CD4-positive, alpha-beta T cell (primary cell): ENCODE measurements around the gene FCRL6. TPM values are rescaled to one million over a fixed set of nuclear protein-coding genes. Genes with fewer than 3 reads are reported as not detected.

Experiments
- ATAC-seq: fragments of 200-7000 bp; cut with Tn5 transposase; one replicate; pipeline ENCODE4 v1.10.0; 2022; ENCODE audit warnings: mild to moderate bottlenecking; ENCODE audit not compliant: poor library complexity
- CTCF ChIA-PET: fragments of 350-600 bp; sonication (Branson Sonifier 250); formaldehyde crosslinking; loops from one replicate; lab custom pipeline; 2021; ENCODE audit warnings: antibody characterized with exemption, inconsistent platforms; lab: Charles Lee
- POLR2A ChIA-PET: fragments of 350-600 bp; sonication (Branson Sonifier 250); formaldehyde crosslinking; loops from one replicate; lab custom pipeline; 2021; ENCODE audit warnings: antibody characterized with exemption, inconsistent platforms; lab: Charles Lee
- DNase-seq, 14 experiments: peaks; one replicate each; pipeline ENCODE4 v3.0.0-alpha.2; 2013 to 2020; ENCODE audit warnings: mixed read lengths in 2 of 14
- H3K27ac ChIP-seq, 2 donors: one replicate each; pipeline versions ENCODE4 v1.5.1 to v1.7.0; 2013; ENCODE audit warnings: low read length in 2 of 2, low read depth in 1 of 2, mild to moderate bottlenecking in 1 of 2
- H3K27me3 ChIP-seq, 2 experiments: 1 replicate in 1 of 2; 2 replicates in 1 of 2; pipeline versions ENCODE4 v1.6.1 to v1.7.0; 2013; ENCODE audit warnings: low read length in 2 of 2, control low read depth in 1 of 2, mild to moderate bottlenecking in 1 of 2, moderate library complexity in 1 of 2; ENCODE audit not compliant: insufficient read depth in 2 of 2, control insufficient read depth in 1 of 2
- H3K36me3 ChIP-seq: one replicate; pipeline ENCODE4 v1.6.1; 2013; ENCODE audit warnings: low read length, control low read depth; ENCODE audit not compliant: insufficient read depth
- H3K4me1 ChIP-seq: one replicate; pipeline ENCODE4 v1.6.1; 2013; ENCODE audit warnings: low read length, control low read depth; ENCODE audit not compliant: insufficient read depth
- H3K4me3 ChIP-seq: one replicate; pipeline ENCODE4 v1.5.1; 2013; ENCODE audit warnings: mild to moderate bottlenecking, low read length, moderate library complexity
- H3K9me3 ChIP-seq, 2 experiments: 1 replicate in 1 of 2; 2 replicates in 1 of 2; pipeline versions ENCODE4 v1.6.1 to v1.7.0; 2013; ENCODE audit warnings: low read length in 2 of 2, mild to moderate bottlenecking in 2 of 2, control low read depth in 1 of 2, moderate library complexity in 1 of 2; ENCODE audit not compliant: control insufficient read depth in 1 of 2, insufficient read depth in 1 of 2
- H3K27ac Mint-ChIP-seq: one replicate; pipeline ENCODE4 v1.8.0; 2020; ENCODE audit warnings: mixed read lengths
- H3K27me3 Mint-ChIP-seq: one replicate; pipeline ENCODE4 v1.8.0; 2021; ENCODE audit warnings: mixed read lengths
- H3K36me3 Mint-ChIP-seq: one replicate; pipeline ENCODE4 v1.8.0; 2021; ENCODE audit warnings: low read depth, mixed read lengths
- H3K4me1 Mint-ChIP-seq: one replicate; pipeline ENCODE4 v1.8.0; 2021; ENCODE audit warnings: low read depth, mixed read lengths
- H3K4me3 Mint-ChIP-seq: one replicate; pipeline ENCODE4 v1.8.0; 2020; ENCODE audit warnings: mild to moderate bottlenecking, mixed read lengths
- H3K9me3 Mint-ChIP-seq: one replicate; pipeline ENCODE4 v1.8.0; 2020; ENCODE audit warnings: mixed read lengths
- intact Hi-C, 2 experiments: fragments of 100-400 bp; cut with DNase I in 1 of 2; cut with micrococcal nuclease in 1 of 2; formaldehyde crosslinking; loops; one replicate each; pipeline versions ENCODE4 v1.15.1 to v1.9.0; 2023 to 2025; cut with DNase I, micrococcal nuclease
- total RNA-seq, 174 experiments: library from RNA in 2 of 174; stranded (reverse) in 2 of 174; gene quantifications; one replicate each; pipeline ENCODE4 v1.2.3 and lab custom pipeline; 2021 to 2026
- TF ChIP-seq, protein P1 (sequence below): fragments of 200-600 bp; IDR thresholded peaks from one replicate; pipeline ENCODE4 v1.8.0; 2022; ENCODE audit warnings: antibody characterized with exemption, mild to moderate bottlenecking

Gene FCRL6
- total RNA-seq, 2 experiments from 2014 or later, result 0.28 to 0.52 TPM

- intact Hi-C loops, result loop anchor here in 1 of 2 experiments (2.0 to 10.0 kb wide), 3 partner anchors 75 to 1627 kb away; partner anchors contain the start of gene IGSF9
- no peaks in the 10 kb centered on the region for H3K9me3 Mint-ChIP-seq
- Histone ChIP-seq H3K36me3 (no peaks in the 10 kb centered on the region), H3K4me3 (no peak overlapping the region), H3K9me3 (no peaks in the 10 kb centered on the region), H3K27me3 (no peaks in the 10 kb centered on the region), H3K4me1 (peaks cover 20% of the 10 kb centered on the region), H3K27ac (no peak overlapping the region)
- CTCF ChIA-PET, result interaction anchor here (1.7 kb wide), 1 partner anchor 12 kb away, joined by 7 read pairs; no protein-coding TSS in a partner anchor
- H3K4me1 Mint-ChIP-seq, result peaks cover 24% of the 10 kb centered on the region
- H3K36me3 Mint-ChIP-seq, result no peaks in the 10 kb centered on the region
- TF ChIP-seq, protein P1, sequence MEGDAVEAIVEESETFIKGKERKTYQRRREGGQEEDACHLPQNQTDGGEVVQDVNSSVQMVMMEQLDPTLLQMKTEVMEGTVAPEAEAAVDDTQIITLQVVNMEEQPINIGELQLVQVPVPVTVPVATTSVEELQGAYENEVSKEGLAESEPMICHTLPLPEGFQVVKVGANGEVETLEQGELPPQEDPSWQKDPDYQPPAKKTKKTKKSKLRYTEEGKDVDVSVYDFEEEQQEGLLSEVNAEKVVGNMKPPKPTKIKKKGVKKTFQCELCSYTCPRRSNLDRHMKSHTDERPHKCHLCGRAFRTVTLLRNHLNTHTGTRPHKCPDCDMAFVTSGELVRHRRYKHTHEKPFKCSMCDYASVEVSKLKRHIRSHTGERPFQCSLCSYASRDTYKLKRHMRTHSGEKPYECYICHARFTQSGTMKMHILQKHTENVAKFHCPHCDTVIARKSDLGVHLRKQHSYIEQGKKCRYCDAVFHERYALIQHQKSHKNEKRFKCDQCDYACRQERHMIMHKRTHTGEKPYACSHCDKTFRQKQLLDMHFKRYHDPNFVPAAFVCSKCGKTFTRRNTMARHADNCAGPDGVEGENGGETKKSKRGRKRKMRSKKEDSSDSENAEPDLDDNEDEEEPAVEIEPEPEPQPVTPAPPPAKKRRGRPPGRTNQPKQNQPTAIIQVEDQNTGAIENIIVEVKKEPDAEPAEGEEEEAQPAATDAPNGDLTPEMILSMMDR, result no peak
- DNase-seq (no peak), ATAC-seq (no peak)
- no peaks in the 10 kb centered on the region for H3K27me3 Mint-ChIP-seq
- H3K4me3 Mint-ChIP-seq, result no peak overlapping the region
- POLR2A ChIA-PET, result no interaction called here
- no peak overlapping the region for H3K27ac Mint-ChIP-seq
Measured at GRCh38 chr1:159778266-159778665, 23.9 kb upstream of the FCRL6 start.

DNA sequence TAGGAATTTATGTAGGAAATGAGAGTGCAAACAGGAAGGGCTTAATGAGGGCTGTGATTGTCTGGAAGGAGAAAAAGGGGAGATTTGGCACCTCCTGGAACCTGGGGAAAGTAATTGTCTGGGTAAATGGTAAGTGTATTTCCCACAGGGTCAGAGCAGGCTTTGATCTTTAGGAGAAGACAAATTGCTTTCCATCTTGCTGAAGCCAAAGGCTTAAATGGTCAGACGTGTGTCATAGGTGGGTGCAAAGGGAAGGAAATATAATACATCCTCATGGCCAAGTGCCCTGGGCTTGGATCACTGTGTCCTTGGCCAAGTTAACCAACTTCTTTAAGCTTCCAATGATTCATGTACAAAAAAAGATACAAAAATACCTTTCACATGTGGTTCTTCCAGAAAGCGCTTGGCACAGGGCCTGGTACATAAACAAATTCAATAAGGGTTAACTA is 22.7 kb upstream of the FCRL6 start:
- no peak overlapping the region for H3K4me3 ChIP-seq
- no peak for ATAC-seq
- CTCF ChIA-PET, result no interaction called here

GRCh38 chr1:159780583-159781582 is 21.3 kb upstream of the FCRL6 start, which contains the start of gene DUSP23:
TSS of gene DUSP23 (plus strand) at chr1:159780962. CDS start at chr1:159781101, 139 bp downstream.
- ATAC-seq, result peak; percentile 95
- CTCF ChIA-PET, result interaction anchor here (0.6 to 2.0 kb wide), 15 partner anchors 9 to 251 kb away, joined by 3 to 15 read pairs (median 7); partner anchors contain the start of genes IGSF9, PIGM and TAGLN2
- peaks cover 24% of the 10 kb centered on the region for H3K4me1 Mint-ChIP-seq

More for the DNA sequence above, 22.7 kb upstream of the FCRL6 start:
- peaks cover 24% of the 10 kb centered on the region for H3K4me1 Mint-ChIP-seq
- Histone ChIP-seq H3K9me3 (no peaks in the 10 kb centered on the region), H3K27me3 (no peaks in the 10 kb centered on the region), H3K4me1 (peaks cover 20% of the 10 kb centered on the region), H3K27ac (no peak overlapping the region), H3K36me3 (no peaks in the 10 kb centered on the region)
- H3K36me3 Mint-ChIP-seq, result no peaks in the 10 kb centered on the region
- TF ChIP-seq, protein P1, result no peak
- peak overlapping the region; percentile 73 for H3K27ac Mint-ChIP-seq
- peak overlapping the region; percentile 92 for H3K4me3 Mint-ChIP-seq
- DNase-seq, result no peak
- POLR2A ChIA-PET, result no interaction called here
- H3K9me3 Mint-ChIP-seq, result no peaks in the 10 kb centered on the region
- intact Hi-C loops, result loop anchor here in 1 of 2 experiments (2.0 to 10.0 kb wide), 3 partner anchors 73 to 1625 kb away; partner anchors contain the start of gene IGSF9
- H3K27me3 Mint-ChIP-seq, result no peaks in the 10 kb centered on the region

More at GRCh38 chr1:159780583-159781582, 21.3 kb upstream of the FCRL6 start, which contains the start of gene DUSP23:
- H3K4me3 ChIP-seq, result peak within 1 kb of the TSS; percentile 66
- Mint-ChIP-seq H3K27me3 (no peaks in the 10 kb centered on the region), H3K4me3 (peak within 1 kb of the TSS; percentile 92), H3K27ac (peak within 1 kb of the TSS; percentile 73), H3K9me3 (no peaks in the 10 kb centered on the region), H3K36me3 (no peaks in the 10 kb centered on the region)
- no peaks in the 10 kb centered on the region for H3K27me3 ChIP-seq
- TF ChIP-seq, protein P1, result peak; percentile 83
- peak; percentile 90 to 98 (median 96) for DNase-seq
- peak within 1 kb of the TSS; percentile 35 to 45 for H3K27ac ChIP-seq
- H3K4me1 ChIP-seq, result peaks cover 20% of the 10 kb centered on the region
- intact Hi-C loops, result loop anchor here (1.0 to 5.0 kb wide), 7 partner anchors 16 to 316 kb away; partner anchors contain the start of genes IGSF8 (in 1 of the 2), PIGM (in 1 of the 2) and TAGLN2 (in 1 of the 2)
- H3K9me3 ChIP-seq, result no peaks in the 10 kb centered on the region
- POLR2A ChIA-PET, result interaction anchor here (1.0 to 3.0 kb wide), 4 partner anchors 18 to 250 kb away, joined by 3 to 13 read pairs (median 6); partner anchors contain the start of genes PIGM and TAGLN2
- no peaks in the 10 kb centered on the region for H3K36me3 ChIP-seq
